Measurements from ENCODE around the gene CST5.

GRCh38 chr20:23920408-23921325 lies 41.1 kb upstream of the CST5 start:
- TF ChIP-seq ZFX (IDR thresholded peaks at IDR 0.05; ENCODE audit: borderline replicate concordance) (no peak), CTCF (IDR thresholded peaks at IDR 0.05) (no peak)

Data from 22Rv1 (cell line).